Measurements from ENCODE around the gene ZFYVE21. TPM values are rescaled to one million over a fixed set of nuclear protein-coding genes. Genes with fewer than 3 reads are reported as not detected.

The ZFYVE21 gene
- total RNA-seq, 1 experiment from 2014 or later: 31.3 TPM

DNA sequence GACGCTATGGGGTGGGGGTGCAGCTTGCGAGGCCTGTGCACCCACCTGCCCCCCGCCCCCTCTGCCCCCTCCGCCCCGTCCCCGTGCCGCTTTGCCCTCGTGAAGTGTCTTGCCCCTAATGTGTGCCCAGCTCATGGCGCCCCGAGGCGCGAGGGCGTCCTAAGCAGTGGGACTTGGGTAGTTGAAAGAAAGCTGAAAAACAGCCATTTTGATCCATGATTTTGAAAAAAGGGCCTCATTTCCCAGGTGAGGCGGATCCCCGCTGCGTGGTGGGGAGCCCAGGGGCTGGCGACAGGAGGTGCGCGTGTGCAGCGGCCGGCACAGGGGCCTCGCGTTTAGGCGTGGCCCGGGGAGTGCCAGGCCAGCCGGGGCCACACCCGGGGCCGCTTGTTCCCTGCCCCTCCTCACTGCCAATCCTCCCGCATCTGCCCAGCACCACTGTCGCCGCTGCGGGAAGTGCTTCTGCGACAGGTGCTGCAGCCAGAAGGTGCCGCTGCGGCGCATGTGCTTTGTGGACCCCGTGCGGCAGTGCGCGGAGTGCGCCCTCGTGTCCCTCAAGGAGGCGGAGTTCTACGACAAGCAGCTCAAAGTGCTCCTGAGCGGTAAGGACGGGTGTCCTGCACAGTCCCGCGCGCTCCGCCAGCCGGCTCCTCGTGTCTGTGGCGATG lies 11.8 kb downstream of the ZFYVE21 start:
- no peak overlapping the region for H3K27ac ChIP-seq (ENCODE audit: low read depth, low read length)
- H3K9me3 ChIP-seq (ENCODE audit: control insufficient read depth in 1 of 2, insufficient read depth in 1 of 2, low read depth in 1 of 2, low read length in 2 of 2): no peaks in the 10 kb centered on the region
- TF ChIP-seq, protein P1, sequence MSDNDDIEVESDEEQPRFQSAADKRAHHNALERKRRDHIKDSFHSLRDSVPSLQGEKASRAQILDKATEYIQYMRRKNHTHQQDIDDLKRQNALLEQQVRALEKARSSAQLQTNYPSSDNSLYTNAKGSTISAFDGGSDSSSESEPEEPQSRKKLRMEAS (IDR thresholded peaks at IDR 0.05): no peak
- H3K9ac ChIP-seq (ENCODE audit: low read length): no peak overlapping the region
- intact Hi-C loops (cut with micrococcal nuclease): no loop called here
- RAD21 ChIA-PET (ENCODE audit: low non-redundant PET in 1 of 2, low total read pairs in 2 of 2, uncharacterized antibody in 2 of 2, unreplicated experiment in 2 of 2): no interaction called here
- no peaks in the 10 kb centered on the region for H4K20me1 ChIP-seq (ENCODE audit: insufficient read depth)
- H3K4me3 ChIP-seq (replicated peaks in 1 of 2; ENCODE audit: low read depth in 1 of 2, low read length in 2 of 2): no peak overlapping the region
- peaks cover 20% of the 10 kb centered on the region; the same call in 1 of the 2 replicates for H3K79me2 ChIP-seq (ENCODE audit: insufficient read depth, low read length)
- H3K4me2 ChIP-seq (ENCODE audit: low read length): no peak overlapping the region
- peaks cover 0 to 12% of the 10 kb centered on the region in 2 experiments; a peak in 2 of 4 replicates for H3K36me3 ChIP-seq (ENCODE audit: control insufficient read depth in 1 of 2, insufficient read depth in 2 of 2, low read length in 2 of 2)
- CTCF ChIA-PET: no interaction called here
- no peaks in the 10 kb centered on the region for H3K27me3 ChIP-seq (ENCODE audit: insufficient read depth, low read length)
- H3K9me2 ChIP-seq (ENCODE audit: insufficient read depth): no peaks in the 10 kb centered on the region
- H3K4me1 ChIP-seq (ENCODE audit: control insufficient read depth in 1 of 2, insufficient read depth in 2 of 2, low read length in 2 of 2): peaks cover 0 to 8% of the 10 kb centered on the region in 2 experiments; a peak in 2 of 4 replicates
- DNase-seq (ENCODE audit: low read depth, low spot score): no peak
- POLR2A ChIA-PET: no interaction called here
- no peak overlapping the region for H2AFZ ChIP-seq (ENCODE audit: low read depth, low read length, poor library complexity, severe bottlenecking)
- ATAC-seq: no peak
- no TSS peak for BruUV-seq (replicated peaks)

DNA sequence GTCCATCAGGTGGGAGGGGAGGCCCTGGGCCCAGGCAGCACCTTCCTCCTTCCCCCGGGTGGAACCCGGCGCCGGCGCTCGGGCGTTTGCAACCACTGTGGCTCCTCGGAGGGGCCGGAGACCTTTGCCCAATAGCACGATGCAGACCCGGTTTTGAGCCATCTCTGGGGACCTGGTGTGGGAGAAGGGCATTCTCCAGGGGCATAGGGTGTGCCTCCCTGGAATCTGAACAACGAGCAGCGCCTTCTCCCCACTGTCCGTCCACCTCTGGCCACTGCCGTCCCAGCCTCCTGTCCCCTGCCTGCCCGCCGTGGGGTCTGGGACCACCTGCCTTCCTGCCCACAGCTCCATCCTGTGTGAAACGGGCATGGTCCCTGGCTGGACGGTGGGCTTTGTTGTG lies 12.5 kb downstream of the ZFYVE21 start:
- H4K20me1 ChIP-seq (ENCODE audit: insufficient read depth): no peaks in the 10 kb centered on the region
- CTCF ChIA-PET: no interaction called here
- TF ChIP-seq TCF7L2 (IDR thresholded peaks at IDR 0.05; ENCODE audit: borderline replicate concordance, extremely low read depth, insufficient read depth, insufficient read length): no peak
- TF ChIP-seq CBX3 (IDR thresholded peaks at IDR 0.05; ENCODE audit: low read depth): no peak
- no peak for TF ChIP-seq SP1 (IDR thresholded peaks at IDR 0.05; ENCODE audit: low read depth)
- TF ChIP-seq, protein P1 (IDR thresholded peaks at IDR 0.05): no peak
- TF ChIP-seq ZNF274 (IDR thresholded peaks at IDR 0.05; ENCODE audit: low read depth, low read length): no peak
- no peak for TF ChIP-seq FOSL1 (IDR thresholded peaks at IDR 0.05; ENCODE audit: low read depth)
- no peak for TF ChIP-seq REST (IDR thresholded peaks at IDR 0.05; ENCODE audit: low read depth)
- TF ChIP-seq SRF (IDR thresholded peaks at IDR 0.05; ENCODE audit: low read depth): no peak
- TF ChIP-seq EZH2phosphoT487 (IDR thresholded peaks at IDR 0.05; ENCODE audit: borderline replicate concordance): no peak
- TF ChIP-seq, protein P2, sequence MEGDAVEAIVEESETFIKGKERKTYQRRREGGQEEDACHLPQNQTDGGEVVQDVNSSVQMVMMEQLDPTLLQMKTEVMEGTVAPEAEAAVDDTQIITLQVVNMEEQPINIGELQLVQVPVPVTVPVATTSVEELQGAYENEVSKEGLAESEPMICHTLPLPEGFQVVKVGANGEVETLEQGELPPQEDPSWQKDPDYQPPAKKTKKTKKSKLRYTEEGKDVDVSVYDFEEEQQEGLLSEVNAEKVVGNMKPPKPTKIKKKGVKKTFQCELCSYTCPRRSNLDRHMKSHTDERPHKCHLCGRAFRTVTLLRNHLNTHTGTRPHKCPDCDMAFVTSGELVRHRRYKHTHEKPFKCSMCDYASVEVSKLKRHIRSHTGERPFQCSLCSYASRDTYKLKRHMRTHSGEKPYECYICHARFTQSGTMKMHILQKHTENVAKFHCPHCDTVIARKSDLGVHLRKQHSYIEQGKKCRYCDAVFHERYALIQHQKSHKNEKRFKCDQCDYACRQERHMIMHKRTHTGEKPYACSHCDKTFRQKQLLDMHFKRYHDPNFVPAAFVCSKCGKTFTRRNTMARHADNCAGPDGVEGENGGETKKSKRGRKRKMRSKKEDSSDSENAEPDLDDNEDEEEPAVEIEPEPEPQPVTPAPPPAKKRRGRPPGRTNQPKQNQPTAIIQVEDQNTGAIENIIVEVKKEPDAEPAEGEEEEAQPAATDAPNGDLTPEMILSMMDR (IDR thresholded peaks at IDR 0.05 in 2 of 3, conservative IDR thresholded peaks at IDR 0.05 in 1 of 3; ENCODE audit: borderline replicate concordance in 1 of 3, insufficient read depth in 1 of 3, low read depth in 2 of 3, low read length in 2 of 3): no peak
- TF ChIP-seq EGR1 (IDR thresholded peaks at IDR 0.05; ENCODE audit: low read depth): no peak

More for the DNA sequence above, 12.5 kb downstream of the ZFYVE21 start:
- ChIA-PET RAD21 (ENCODE audit: low non-redundant PET in 1 of 2, low total read pairs in 2 of 2, uncharacterized antibody in 2 of 2, unreplicated experiment in 2 of 2) (no interaction called here), POLR2A (no interaction called here)
- no peaks in the 10 kb centered on the region for H3K9me3 ChIP-seq (ENCODE audit: control insufficient read depth in 1 of 2, insufficient read depth in 1 of 2, low read depth in 1 of 2, low read length in 2 of 2)
- DNase-seq (ENCODE audit: low read depth, low spot score): no peak
- H3K9ac ChIP-seq (ENCODE audit: low read length): no peak overlapping the region
- H3K79me2 ChIP-seq (ENCODE audit: insufficient read depth, low read length): peaks cover 14% of the 10 kb centered on the region; the same call in 1 of the 2 replicates
- no peak overlapping the region for H2AFZ ChIP-seq (ENCODE audit: low read depth, low read length, poor library complexity, severe bottlenecking)
- H3K9me2 ChIP-seq (ENCODE audit: insufficient read depth): no peaks in the 10 kb centered on the region
- H3K27ac ChIP-seq (ENCODE audit: low read depth, low read length): no peak overlapping the region
- no peak overlapping the region for H3K4me2 ChIP-seq (ENCODE audit: low read length)
- no peaks in the 10 kb centered on the region for H3K27me3 ChIP-seq (ENCODE audit: insufficient read depth, low read length)
- H3K4me3 ChIP-seq (replicated peaks in 1 of 2; ENCODE audit: low read depth in 1 of 2, low read length in 2 of 2): no peak overlapping the region
- H3K36me3 ChIP-seq (ENCODE audit: control insufficient read depth in 1 of 2, insufficient read depth in 2 of 2, low read length in 2 of 2): peaks cover 3 to 12% of the 10 kb centered on the region in 2 experiments; a peak in 2 of 4 replicates
- intact Hi-C loops (cut with micrococcal nuclease): no loop called here
- ATAC-seq: no peak
- peaks cover 0 to 2% of the 10 kb centered on the region in 2 experiments; a peak in 2 of 4 replicates for H3K4me1 ChIP-seq (ENCODE audit: control insufficient read depth in 1 of 2, insufficient read depth in 2 of 2, low read length in 2 of 2)
- no TSS peak for BruUV-seq (replicated peaks)
